IPS-15b (cell line): Measurements from ENCODE around the gene TBC1D26.
"Not testable (repeated sequence)": the region's sequence is repeated elsewhere in the genome, so short reads cannot be mapped to it uniquely, and the experiment has no call there.

Source experiments
- H3K27me3 ChIP-seq: one replicate; pipeline ENCODE4 v1.6.1; 2013; ENCODE audit warnings: low read length; ENCODE audit not compliant: control insufficient read depth, insufficient read depth
- H3K36me3 ChIP-seq: one replicate; pipeline ENCODE4 v1.6.1; 2013; ENCODE audit warnings: low read length; ENCODE audit not compliant: control insufficient read depth, insufficient read depth
- H3K4me1 ChIP-seq: one replicate; pipeline ENCODE4 v1.6.1; 2013; ENCODE audit warnings: mild to moderate bottlenecking, low read length; ENCODE audit not compliant: control insufficient read depth, insufficient read depth
- H3K4me3 ChIP-seq: one replicate; pipeline ENCODE4 v1.5.1; 2013; ENCODE audit warnings: low read depth, low read length
- H3K9ac ChIP-seq: one replicate; pipeline ENCODE4 v1.6.1; 2013; ENCODE audit warnings: low read depth, mild to moderate bottlenecking, low read length
- H3K9me3 ChIP-seq: one replicate; pipeline ENCODE4 v1.6.1; 2013; ENCODE audit warnings: mild to moderate bottlenecking, low read length; ENCODE audit not compliant: control insufficient read depth, insufficient read depth

The TBC1D26 gene

GRCh38 chr17:15731900-15732299, at the start of gene TBC1D26:
TSS of gene TBC1D26 (plus strand) at chr17:15732283. CDS start at chr17:15735349, 3,066 bp downstream.
- not testable (repeated sequence) for H3K4me3 ChIP-seq, H3K9me3 ChIP-seq, H3K27me3 ChIP-seq, H3K4me1 ChIP-seq, H3K9ac ChIP-seq, H3K36me3 ChIP-seq

DNA sequence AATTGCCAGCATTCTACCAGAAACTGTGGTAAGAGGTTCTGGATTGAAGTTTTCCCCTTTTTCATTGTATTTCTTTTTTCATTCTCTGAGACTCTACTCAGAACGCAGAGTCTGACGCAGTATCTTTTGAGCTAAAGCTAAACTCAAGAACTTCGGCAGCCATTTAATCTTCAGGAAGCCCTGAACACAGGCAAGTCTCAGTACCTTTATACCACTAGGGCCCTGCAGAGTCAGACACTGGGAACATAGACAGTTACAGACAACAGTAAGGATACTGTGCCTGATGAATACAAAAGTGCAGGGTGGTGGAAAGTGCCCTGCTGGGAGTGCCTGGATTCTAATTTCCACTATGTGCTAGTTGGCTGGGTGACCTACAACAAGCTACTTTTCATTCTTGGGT, 48.9 kb upstream of the TBC1D26 start:
- H3K36me3 ChIP-seq, H3K9me3 ChIP-seq, H3K4me3 ChIP-seq, H3K27me3 ChIP-seq, H3K4me1 ChIP-seq, H3K9ac ChIP-seq: not testable (repeated sequence)

DNA sequence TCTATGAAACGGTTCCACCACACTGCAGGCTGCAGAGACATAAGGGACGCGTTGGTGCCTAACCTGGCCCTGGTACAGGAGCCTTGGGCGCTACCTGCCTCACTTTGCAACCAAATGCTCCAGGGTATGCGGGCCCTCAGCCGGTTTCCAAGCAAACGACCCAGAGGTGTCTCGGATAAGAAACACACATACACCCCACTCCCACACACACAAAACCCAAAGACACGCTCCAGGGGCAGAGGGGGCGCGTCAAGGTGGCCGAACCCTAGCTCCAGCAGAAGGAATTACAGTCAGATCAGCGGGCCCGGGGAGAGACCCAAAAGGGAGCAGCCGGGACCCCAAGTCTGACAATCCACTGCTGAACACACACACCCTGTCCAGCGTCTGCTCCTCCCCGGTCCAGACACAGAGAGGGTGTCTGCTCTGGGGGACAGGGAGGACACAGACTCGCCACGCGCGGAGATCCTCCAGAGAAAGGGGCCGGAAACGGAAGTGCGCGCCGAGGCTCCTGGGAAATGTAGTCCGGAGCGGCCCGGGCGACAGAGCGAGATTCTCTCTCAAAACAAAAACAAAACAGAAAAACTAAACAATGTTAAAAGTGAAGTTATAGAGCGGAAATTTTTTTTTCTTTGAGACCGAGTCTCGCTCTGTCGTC, 48.1 kb upstream of the TBC1D26 start, which contains the start of gene TRIM16:
Gene TRIM16, minus strand, starts transcription at position 488 of the 655 bp plus-strand sequence. CDS start 32,702 bp downstream, outside the sequence.
- not testable (repeated sequence) for H3K27me3 ChIP-seq
- H3K4me3 ChIP-seq: peak within 1 kb of the TSS; percentile 75

GRCh38 chr17:15687494-15687893, 44.6 kb upstream of the TBC1D26 start:
- not testable (repeated sequence) for H3K4me3 ChIP-seq, H3K4me1 ChIP-seq, H3K9ac ChIP-seq, H3K9me3 ChIP-seq, H3K36me3 ChIP-seq, H3K27me3 ChIP-seq

More for the DNA sequence above, 48.1 kb upstream of the TBC1D26 start, which contains the start of gene TRIM16:
- peak within 1 kb of the TSS; percentile 60 for H3K9ac ChIP-seq
- H3K9me3 ChIP-seq, H3K36me3 ChIP-seq, H3K4me1 ChIP-seq: not testable (repeated sequence)

DNA sequence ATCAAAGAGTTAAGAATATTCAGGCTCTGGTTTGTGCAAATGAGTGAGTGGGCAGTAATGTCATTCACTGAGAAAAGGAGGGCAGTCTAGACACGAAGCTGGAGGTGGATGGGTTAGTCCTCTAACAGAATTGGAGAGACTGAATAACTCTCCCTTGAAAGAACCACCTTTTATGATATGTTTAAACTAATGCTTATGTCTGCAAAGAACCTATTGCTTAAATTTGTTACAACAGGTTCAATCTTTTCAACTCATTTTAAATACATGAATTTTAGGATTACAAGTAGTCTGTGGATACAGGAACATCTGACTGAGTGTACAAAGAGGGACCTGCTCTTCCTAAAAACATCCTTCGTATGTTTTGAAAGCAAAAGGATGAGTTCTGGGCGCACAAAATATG, 33.1 kb upstream of the TBC1D26 start:
- H3K27me3 ChIP-seq, H3K36me3 ChIP-seq, H3K9me3 ChIP-seq, H3K9ac ChIP-seq, H3K4me1 ChIP-seq: not testable (repeated sequence)
- H3K4me3 ChIP-seq: peak overlapping the region; percentile 37

- H3K4me1 ChIP-seq, H3K9me3 ChIP-seq, H3K36me3 ChIP-seq, H3K27me3 ChIP-seq: not testable (repeated sequence)
- Histone ChIP-seq H3K9ac (peak within 1 kb of the TSS; percentile 60), H3K4me3 (peak within 1 kb of the TSS; percentile 60)
These were observed 32.6 kb upstream of the TBC1D26 start, which contains the start of gene ZNF286A for GRCh38 chr17:15699413-15699924. TSS of gene ZNF286A (plus strand) at chr17:15699752. CDS start at chr17:15700330, 578 bp downstream.

GRCh38 chr17:15699937-15700336, 32.1 kb upstream of the TBC1D26 start:
- Histone ChIP-seq H3K4me3 (peak overlapping the region; percentile 60), H3K9ac (peak overlapping the region; percentile 60)
- not testable (repeated sequence) for H3K27me3 ChIP-seq, H3K36me3 ChIP-seq, H3K4me1 ChIP-seq, H3K9me3 ChIP-seq

DNA sequence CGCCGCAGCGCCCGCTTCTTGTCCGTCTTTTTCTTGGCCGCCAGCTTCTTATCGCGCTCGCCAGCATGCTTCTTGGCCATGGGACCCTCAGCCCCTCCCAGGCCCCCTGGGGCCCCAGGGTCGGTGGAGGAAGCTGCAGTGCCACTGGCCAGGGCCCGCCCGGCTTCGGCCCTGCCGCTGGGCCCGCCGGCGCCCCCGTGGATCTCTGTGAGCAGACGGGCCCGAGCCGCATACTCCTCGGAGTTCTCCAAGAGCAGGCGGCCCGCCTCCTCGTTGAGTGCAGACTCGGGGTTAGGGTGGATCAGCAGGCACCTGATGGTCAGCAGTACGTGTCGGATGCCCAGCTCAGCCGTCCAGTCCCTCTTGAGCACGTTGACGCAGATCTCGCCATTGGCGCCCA, 27.8 kb upstream of the TBC1D26 start:
- H3K36me3 ChIP-seq: peaks cover 25% of the 10 kb centered on the region
- not testable (repeated sequence) for H3K9me3 ChIP-seq, H3K4me1 ChIP-seq, H3K9ac ChIP-seq, H3K27me3 ChIP-seq, H3K4me3 ChIP-seq

GRCh38 chr17:15704813-15705212, 27.3 kb upstream of the TBC1D26 start:
- peaks cover 25% of the 10 kb centered on the region for H3K36me3 ChIP-seq

DNA sequence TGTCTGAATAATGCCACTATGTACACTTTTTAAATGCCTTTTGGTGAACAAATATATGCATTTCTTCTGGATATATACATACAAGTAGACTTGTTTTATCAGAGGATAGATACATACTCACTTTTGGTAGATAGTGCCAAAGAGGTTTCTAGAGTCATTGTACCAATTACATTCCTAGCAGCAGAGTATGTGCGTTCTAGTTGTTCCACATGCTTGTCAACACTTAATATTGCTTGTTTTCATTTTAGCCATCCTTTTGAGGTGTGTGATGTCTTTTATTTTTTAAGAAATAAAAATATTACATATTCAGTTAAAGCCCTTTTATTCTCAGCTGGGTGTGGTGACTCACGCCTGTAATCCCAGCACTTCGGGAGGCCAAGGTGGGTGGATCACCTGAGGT, 23.2 kb upstream of the TBC1D26 start:
- not testable (repeated sequence) for H3K9ac ChIP-seq, H3K9me3 ChIP-seq, H3K4me1 ChIP-seq, H3K27me3 ChIP-seq, H3K4me3 ChIP-seq
- H3K36me3 ChIP-seq: peaks cover 25% of the 10 kb centered on the region

More at GRCh38 chr17:15704813-15705212, 27.3 kb upstream of the TBC1D26 start:
- not testable (repeated sequence) for H3K27me3 ChIP-seq, H3K4me3 ChIP-seq, H3K4me1 ChIP-seq, H3K9ac ChIP-seq, H3K9me3 ChIP-seq

- H3K4me1 ChIP-seq, H3K27me3 ChIP-seq, H3K9me3 ChIP-seq, H3K9ac ChIP-seq, H3K36me3 ChIP-seq: not testable (repeated sequence)
- peak overlapping the region; percentile 3 for H3K4me3 ChIP-seq
These were observed 15.2 kb upstream of the TBC1D26 start for GRCh38 chr17:15716601-15717563.

GRCh38 chr17:15730535-15730934, 1.5 kb upstream of the TBC1D26 start:
- H3K9ac ChIP-seq, H3K4me1 ChIP-seq, H3K4me3 ChIP-seq, H3K27me3 ChIP-seq, H3K9me3 ChIP-seq, H3K36me3 ChIP-seq: not testable (repeated sequence)
